GM18951 (cell line): ENCODE results near the gene ANO3.

Source experiments
- POLR2A ChIP-seq: IDR thresholded peaks from 4 replicates; pipeline ENCODE4 v1.6.1; 2011; ENCODE audit warnings: mild to moderate bottlenecking; ENCODE audit not compliant: insufficient read length, insufficient read depth; ENCODE audit errors: extremely low read depth
- in situ Hi-C: fragments of 300-500 bp; cut with MboI; formaldehyde crosslinking; loops from one replicate; pipeline ENCODE4 v1.12.0; 2022; ENCODE audit warnings: low sequenced_read_pairs, mixed read lengths, inconsistent platforms; ENCODE audit not compliant: unreplicated experiment

ANO3 gene

GRCh38 chr11:26539517-26539916, 207.6 kb downstream of the ANO3 start:
- TF ChIP-seq POLR2A: no peak
- in situ Hi-C loops: no loop called here

GRCh38 chr11:26541870-26542269, 209.9 kb downstream of the ANO3 start:
- in situ Hi-C loops: no loop called here

GRCh38 chr11:26549176-26549575, 217.2 kb downstream of the ANO3 start:
- in situ Hi-C loops: no loop called here
- TF ChIP-seq POLR2A: no peak

More at GRCh38 chr11:26541870-26542269, 209.9 kb downstream of the ANO3 start:
- no peak for TF ChIP-seq POLR2A

GRCh38 chr11:26550022-26550421, 218.1 kb downstream of the ANO3 start:
- no peak for TF ChIP-seq POLR2A
- in situ Hi-C loops: no loop called here

- no peak for TF ChIP-seq POLR2A
- in situ Hi-C loops: no loop called here
Observed at GRCh38 chr11:26551186-26551801, 219.4 kb downstream of the ANO3 start.

GRCh38 chr11:26553182-26553581, 221.3 kb downstream of the ANO3 start:
- no peak for TF ChIP-seq POLR2A
- in situ Hi-C loops: no loop called here

GRCh38 chr11:26554455-26554854, 222.5 kb downstream of the ANO3 start:
- no peak for TF ChIP-seq POLR2A
- in situ Hi-C loops: no loop called here

- in situ Hi-C loops: no loop called here
- no peak for TF ChIP-seq POLR2A
Observed at GRCh38 chr11:26556582-26556981, 224.7 kb downstream of the ANO3 start.

GRCh38 chr11:26557666-26558065, 225.7 kb downstream of the ANO3 start:
- TF ChIP-seq POLR2A: no peak
- in situ Hi-C loops: no loop called here

GRCh38 chr11:26558190-26558589, 226.3 kb downstream of the ANO3 start:
- TF ChIP-seq POLR2A: no peak
- in situ Hi-C loops: no loop called here

- in situ Hi-C loops: no loop called here
- TF ChIP-seq POLR2A: no peak
Observed at GRCh38 chr11:26569646-26570045, 237.7 kb downstream of the ANO3 start.

GRCh38 chr11:26571861-26572654, 240.1 kb downstream of the ANO3 start, which contains the start of gene MUC15:
MUC15 (minus strand) TSS chr11:26572263; CDS start chr11:26567094, 5,169 bp downstream.
- in situ Hi-C loops: no loop called here
- TF ChIP-seq POLR2A: no peak

GRCh38 chr11:26572770-26573402, 241.0 kb downstream of the ANO3 start:
- in situ Hi-C loops: no loop called here
- no peak for TF ChIP-seq POLR2A
